D721Med (cell line): ENCODE data around the gene KLC3.

Source experiments
- DNase-seq: peaks from one replicate; pipeline ENCODE4 v3.0.0; 2011; ENCODE audit warnings: low spot score; ENCODE audit not compliant: insufficient read length
- FAIRE-seq: peaks from 2 replicates; lab custom pipeline; 2011; peaks lifted over from hg19 to GRCh38; lab: Jason Lieb, UNC
- TF ChIP-seq, protein P1 (sequence below): IDR thresholded peaks from 2 replicates; pipeline ENCODE4 v1.5.1; 2012; ENCODE audit warnings: mild to moderate bottlenecking, control low read depth; ENCODE audit not compliant: insufficient read depth; ENCODE audit errors: missing control alignments

The KLC3 gene

DNA sequence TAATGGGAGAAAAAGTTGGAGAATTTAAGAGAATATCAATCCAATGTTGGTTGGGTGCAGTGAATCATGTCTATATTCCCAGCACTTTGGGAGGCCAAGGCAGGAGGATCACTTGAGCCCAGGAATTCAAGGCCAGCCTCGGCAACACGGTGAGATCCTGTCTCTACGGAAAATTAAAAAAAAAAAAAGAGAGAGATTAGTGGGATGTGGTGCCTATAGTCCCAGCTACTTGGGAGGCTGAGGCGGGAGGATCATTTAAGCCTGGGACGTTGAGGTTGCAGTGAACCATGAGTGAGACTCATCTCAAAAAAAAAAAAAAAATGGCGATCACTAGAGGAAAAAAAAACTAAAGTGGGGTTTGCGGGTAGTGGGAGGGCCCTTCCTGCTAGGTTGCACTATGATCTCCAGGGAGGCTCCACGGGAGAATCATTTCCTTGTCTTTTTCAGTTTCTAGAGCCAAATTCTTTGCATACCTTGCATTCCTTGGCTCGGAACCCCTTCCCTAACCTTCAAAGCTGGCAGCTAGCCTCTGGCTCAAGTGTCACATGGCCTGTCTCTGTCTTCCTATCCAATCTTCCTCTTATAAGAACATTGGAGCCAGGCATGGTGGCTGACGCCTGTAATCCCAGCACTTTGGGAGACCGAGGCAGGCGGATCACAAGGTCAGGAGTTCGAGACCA lies 35.6 kb downstream of the KLC3 start:
- FAIRE-seq (no peak), DNase-seq (no peak)
- TF ChIP-seq, protein P1, sequence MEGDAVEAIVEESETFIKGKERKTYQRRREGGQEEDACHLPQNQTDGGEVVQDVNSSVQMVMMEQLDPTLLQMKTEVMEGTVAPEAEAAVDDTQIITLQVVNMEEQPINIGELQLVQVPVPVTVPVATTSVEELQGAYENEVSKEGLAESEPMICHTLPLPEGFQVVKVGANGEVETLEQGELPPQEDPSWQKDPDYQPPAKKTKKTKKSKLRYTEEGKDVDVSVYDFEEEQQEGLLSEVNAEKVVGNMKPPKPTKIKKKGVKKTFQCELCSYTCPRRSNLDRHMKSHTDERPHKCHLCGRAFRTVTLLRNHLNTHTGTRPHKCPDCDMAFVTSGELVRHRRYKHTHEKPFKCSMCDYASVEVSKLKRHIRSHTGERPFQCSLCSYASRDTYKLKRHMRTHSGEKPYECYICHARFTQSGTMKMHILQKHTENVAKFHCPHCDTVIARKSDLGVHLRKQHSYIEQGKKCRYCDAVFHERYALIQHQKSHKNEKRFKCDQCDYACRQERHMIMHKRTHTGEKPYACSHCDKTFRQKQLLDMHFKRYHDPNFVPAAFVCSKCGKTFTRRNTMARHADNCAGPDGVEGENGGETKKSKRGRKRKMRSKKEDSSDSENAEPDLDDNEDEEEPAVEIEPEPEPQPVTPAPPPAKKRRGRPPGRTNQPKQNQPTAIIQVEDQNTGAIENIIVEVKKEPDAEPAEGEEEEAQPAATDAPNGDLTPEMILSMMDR: no peak

DNA sequence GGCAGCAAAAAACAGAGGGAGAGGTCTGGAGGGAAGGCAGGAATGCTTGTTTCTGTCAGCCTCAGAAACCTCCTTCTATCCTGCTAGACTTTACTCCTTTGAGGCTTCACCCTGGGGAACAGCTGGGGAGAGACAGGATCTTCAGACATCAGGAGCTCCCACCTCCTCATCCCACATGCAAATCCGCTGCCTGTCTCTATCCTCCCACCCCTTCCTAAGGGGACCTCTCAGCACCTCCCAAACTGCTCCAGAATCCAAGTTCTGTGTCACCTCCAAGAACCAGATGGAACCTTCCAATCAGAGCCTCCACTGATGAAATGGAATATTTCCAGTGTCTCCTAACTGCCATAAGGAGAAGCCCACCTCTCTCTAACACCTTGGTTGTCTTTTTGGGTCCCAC lies 39.6 kb downstream of the KLC3 start:
- TF ChIP-seq, protein P1: no peak
- FAIRE-seq: no peak
- no peak for DNase-seq

DNA sequence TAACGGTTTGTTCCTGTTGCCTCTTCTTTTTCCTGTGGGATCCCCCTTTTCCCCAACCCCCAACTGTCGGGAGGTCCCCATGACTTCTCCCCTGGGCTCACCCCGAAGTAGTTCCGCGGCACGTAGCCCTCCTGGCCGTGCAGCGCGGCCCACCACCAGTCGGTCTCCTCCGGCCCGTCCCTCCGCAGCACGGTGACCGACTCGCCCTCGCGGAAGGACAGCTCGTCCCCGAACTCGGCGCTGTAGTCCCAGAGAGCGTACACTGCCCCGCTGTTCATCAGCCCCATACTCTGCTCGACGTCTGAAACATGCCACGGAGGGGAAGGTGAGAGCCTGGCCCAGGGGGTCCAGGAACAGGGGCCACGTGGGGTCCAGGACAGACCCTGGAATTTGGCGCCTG lies 41.9 kb downstream of the KLC3 start:
- FAIRE-seq (no peak), DNase-seq (no peak)
- TF ChIP-seq, protein P1: no peak

DNA sequence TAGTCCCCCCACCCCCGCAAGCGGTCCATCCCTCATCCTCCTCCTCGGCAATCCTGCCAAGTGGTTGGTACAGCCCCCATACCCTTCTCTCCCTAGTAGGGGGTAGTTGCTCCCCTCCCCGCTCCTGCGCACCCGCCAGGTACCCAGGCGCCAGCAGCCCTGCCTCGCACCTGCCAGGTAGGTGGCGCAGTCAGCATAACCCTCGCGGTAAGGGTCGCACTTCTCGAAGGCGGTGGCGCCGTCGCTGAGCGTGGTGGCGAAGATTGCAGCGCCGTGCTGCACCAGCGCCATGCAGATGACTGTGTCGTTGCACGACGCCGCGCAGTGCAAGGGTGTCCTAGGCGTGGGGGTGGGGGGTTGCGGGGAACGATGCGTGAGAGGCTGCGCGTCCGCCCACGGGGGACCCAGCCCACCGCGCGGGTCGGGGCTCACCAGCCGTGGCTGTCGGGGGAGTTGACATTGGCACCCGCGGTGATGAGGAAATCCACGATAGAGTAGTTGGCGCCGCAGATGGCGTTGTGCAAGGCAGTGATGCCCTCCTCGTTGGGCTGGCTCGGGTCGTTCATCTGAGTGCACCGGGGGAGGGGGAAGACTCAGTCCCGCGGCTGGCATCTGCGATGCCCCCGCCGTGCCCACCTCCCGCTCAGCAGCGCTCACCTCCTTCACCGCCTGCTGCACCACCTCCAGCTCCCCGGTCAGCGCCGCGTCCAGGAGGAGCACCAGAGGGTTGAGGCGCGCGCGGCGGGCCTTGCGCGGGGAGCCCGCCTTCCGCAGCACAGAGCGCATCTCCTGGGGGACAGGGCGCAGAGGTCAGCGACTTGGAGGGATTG lies 45.1 kb downstream of the KLC3 start:
- TF ChIP-seq, protein P1: no peak
- FAIRE-seq (no peak), DNase-seq (no peak)

DNA sequence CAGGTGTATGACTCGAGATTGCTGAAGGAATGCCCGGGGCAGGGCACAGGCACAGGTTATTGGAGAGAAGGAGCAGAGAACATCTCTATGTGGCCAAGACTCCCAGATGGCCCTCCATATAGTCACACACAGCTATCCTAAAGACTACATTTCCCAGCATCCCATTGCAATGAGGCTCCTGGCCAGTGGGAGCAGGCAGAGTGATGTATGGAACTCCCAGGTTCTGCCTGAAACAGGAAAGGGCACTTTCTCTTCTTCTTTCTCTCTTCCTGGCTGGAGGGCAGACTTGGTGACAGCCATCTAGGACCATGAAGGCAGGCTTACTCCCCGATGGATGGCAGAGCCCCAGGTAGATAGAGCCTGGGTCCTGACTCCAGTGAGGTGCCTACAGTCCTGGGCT lies 50.8 kb downstream of the KLC3 start:
- FAIRE-seq (no peak), DNase-seq (no peak)
- TF ChIP-seq, protein P1: no peak

DNA sequence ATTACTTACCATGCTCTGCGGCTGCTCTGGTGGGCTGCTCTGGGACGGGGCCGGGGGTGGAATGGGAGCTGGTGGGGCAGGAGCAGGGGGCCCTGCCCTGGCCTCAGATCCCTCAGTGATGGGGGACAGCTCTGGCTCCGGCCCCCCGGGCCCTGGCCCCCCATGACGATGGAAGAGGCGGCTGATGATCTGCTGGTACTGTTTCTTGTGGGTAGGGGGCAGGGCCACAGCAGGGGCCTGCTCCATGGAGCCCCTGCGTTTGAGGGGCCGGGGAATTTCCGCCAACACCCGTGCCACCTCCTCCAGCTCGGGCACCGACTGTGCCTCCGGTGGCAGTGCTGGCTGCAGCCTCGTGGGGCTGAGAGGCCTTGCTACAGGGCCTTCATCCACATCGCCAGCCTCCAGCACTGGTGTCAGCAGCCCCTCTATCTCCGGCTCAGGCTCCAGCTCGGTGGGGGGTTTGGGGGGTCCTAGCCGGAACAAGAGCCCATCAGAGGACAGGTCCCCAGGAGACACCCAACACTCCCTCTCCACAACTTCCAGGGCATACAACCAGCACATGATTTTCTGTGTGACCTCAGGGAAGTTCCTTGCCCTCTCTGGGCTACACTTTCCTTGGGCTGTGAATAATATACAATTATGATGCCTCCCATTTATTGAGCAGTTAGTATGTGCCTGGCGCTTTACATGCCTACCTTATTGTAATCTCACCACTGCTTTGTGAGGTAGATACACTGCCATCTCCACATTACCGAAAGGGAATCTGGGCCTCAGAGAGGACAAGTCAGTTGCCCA lies 51.5 kb downstream of the KLC3 start:
- no peak for DNase-seq
- TF ChIP-seq, protein P1: no peak
- no peak for FAIRE-seq
